Measurements from ENCODE around the gene TRPC4AP.

- TF ChIP-seq POLR2AphosphoS5 (IDR thresholded peaks at IDR 0.05; ENCODE audit: low read depth, low read length) (no peak), SIN3A (IDR thresholded peaks at IDR 0.05; ENCODE audit: borderline replicate concordance, insufficient read depth, low read length) (no peak)
- TF ChIP-seq, protein P1, sequence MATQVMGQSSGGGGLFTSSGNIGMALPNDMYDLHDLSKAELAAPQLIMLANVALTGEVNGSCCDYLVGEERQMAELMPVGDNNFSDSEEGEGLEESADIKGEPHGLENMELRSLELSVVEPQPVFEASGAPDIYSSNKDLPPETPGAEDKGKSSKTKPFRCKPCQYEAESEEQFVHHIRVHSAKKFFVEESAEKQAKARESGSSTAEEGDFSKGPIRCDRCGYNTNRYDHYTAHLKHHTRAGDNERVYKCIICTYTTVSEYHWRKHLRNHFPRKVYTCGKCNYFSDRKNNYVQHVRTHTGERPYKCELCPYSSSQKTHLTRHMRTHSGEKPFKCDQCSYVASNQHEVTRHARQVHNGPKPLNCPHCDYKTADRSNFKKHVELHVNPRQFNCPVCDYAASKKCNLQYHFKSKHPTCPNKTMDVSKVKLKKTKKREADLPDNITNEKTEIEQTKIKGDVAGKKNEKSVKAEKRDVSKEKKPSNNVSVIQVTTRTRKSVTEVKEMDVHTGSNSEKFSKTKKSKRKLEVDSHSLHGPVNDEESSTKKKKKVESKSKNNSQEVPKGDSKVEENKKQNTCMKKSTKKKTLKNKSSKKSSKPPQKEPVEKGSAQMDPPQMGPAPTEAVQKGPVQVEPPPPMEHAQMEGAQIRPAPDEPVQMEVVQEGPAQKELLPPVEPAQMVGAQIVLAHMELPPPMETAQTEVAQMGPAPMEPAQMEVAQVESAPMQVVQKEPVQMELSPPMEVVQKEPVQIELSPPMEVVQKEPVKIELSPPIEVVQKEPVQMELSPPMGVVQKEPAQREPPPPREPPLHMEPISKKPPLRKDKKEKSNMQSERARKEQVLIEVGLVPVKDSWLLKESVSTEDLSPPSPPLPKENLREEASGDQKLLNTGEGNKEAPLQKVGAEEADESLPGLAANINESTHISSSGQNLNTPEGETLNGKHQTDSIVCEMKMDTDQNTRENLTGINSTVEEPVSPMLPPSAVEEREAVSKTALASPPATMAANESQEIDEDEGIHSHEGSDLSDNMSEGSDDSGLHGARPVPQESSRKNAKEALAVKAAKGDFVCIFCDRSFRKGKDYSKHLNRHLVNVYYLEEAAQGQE (IDR thresholded peaks at IDR 0.05; ENCODE audit: insufficient read depth in 1 of 2, low read depth in 2 of 2, low read length in 2 of 2) = no peak
Observed at GRCh38 chr20:35111141-35111888, 18.7 kb upstream of the TRPC4AP start.

All from PFSK-1 (cell line).